Neutrophil (primary cell): ENCODE data around the gene ANKRD55.
"Not testable (repeated sequence)": the region's sequence is repeated elsewhere in the genome, so short reads cannot be mapped to it uniquely, and the experiment has no call there.

ENCODE experiments used
- H3K27ac ChIP-seq: fragments of 200-600 bp; sonication (generic); 2 replicates; pipeline ENCODE4 v1.5.1; 2016; ENCODE audit warnings: mild to moderate bottlenecking, moderate library complexity
- H3K27me3 ChIP-seq: fragments of 200-600 bp; sonication (generic); 2 replicates; pipeline ENCODE4 v1.6.0; 2016; ENCODE audit warnings: mild to moderate bottlenecking
- H3K36me3 ChIP-seq: fragments of 200-600 bp; sonication (generic); 2 replicates; pipeline ENCODE4 v1.5.1; 2017
- H3K4me1 ChIP-seq, 2 experiments: fragments of 200-600 bp in 1 of 2; sonication (generic) in 1 of 2; 1 replicate in 1 of 2; 2 replicates in 1 of 2; pipeline versions ENCODE4 v1.5.1 to v1.6.1; 2013 to 2016; ENCODE audit warnings: low read depth in 1 of 2, low read length in 1 of 2, mild to moderate bottlenecking in 1 of 2, moderate library complexity in 1 of 2; ENCODE audit not compliant: control insufficient read depth in 1 of 2, insufficient read depth in 1 of 2
- H3K4me3 ChIP-seq, 2 experiments: fragments of 200-600 bp in 1 of 2; sonication (generic) in 1 of 2; 1 replicate in 1 of 2; 2 replicates in 1 of 2; pipeline ENCODE4 v1.5.1; 2013 to 2016; ENCODE audit warnings: low read depth in 1 of 2, low read length in 1 of 2, mild to moderate bottlenecking in 1 of 2, moderate library complexity in 1 of 2
- H3K9me3 ChIP-seq: fragments of 200-600 bp; sonication (generic); 2 replicates; pipeline ENCODE4 v1.5.1; 2016
- TF ChIP-seq, protein P1 (sequence below): fragments of 200-600 bp; sonication (generic); IDR thresholded peaks from 2 replicates; pipeline ENCODE4 v1.5.1; 2016; ENCODE audit warnings: antibody characterized with exemption

ANKRD55 gene

DNA sequence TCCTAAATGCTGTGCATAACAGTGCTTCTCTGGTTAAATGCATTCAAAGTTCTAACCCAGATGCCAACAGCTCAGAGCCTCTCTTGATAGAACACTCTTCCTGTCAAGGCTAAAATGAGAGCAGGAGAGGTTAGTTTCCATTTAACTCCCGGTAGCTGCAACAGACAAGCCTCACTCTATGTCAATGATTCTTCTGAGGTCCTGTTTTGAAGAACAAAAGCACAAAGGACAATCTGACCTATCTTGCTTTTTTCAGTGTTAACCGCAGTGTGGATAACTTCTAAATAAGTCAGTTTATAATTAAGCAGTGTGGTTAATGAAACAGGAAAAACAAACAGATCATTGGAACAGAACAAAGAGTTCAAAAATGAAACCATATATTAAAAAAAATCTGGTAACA, 80.7 kb downstream of the ANKRD55 start:
- Histone ChIP-seq H3K4me3 (no peak overlapping the region), H3K36me3 (no peaks in the 10 kb centered on the region), H3K9me3 (no peaks in the 10 kb centered on the region), H3K27me3 (no peaks in the 10 kb centered on the region), H3K27ac (no peak overlapping the region), H3K4me1 (peaks cover 53 to 66% of the 10 kb centered on the region in 2 experiments)
- TF ChIP-seq, protein P1, sequence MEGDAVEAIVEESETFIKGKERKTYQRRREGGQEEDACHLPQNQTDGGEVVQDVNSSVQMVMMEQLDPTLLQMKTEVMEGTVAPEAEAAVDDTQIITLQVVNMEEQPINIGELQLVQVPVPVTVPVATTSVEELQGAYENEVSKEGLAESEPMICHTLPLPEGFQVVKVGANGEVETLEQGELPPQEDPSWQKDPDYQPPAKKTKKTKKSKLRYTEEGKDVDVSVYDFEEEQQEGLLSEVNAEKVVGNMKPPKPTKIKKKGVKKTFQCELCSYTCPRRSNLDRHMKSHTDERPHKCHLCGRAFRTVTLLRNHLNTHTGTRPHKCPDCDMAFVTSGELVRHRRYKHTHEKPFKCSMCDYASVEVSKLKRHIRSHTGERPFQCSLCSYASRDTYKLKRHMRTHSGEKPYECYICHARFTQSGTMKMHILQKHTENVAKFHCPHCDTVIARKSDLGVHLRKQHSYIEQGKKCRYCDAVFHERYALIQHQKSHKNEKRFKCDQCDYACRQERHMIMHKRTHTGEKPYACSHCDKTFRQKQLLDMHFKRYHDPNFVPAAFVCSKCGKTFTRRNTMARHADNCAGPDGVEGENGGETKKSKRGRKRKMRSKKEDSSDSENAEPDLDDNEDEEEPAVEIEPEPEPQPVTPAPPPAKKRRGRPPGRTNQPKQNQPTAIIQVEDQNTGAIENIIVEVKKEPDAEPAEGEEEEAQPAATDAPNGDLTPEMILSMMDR, result no peak

DNA sequence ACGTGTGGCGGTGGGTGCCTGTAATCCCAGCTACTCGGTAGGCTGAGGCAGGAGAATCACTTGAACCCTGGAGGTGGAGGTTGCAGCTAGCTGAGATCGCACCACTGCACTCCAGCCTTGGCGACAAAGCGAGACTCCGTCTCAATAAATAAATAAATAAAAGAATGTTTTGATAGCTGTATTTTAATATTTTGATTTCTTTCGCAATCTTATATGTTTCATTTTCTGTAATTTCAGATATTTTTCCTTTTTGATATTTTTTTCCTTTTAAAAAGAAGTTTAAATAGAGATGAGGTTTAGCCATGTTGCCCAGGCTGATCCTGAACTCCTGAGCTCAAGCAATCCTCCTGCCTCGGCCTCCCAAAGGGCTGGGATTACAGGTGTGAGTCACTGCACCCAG, 82.4 kb downstream of the ANKRD55 start:
- H3K4me3 ChIP-seq, H3K36me3 ChIP-seq, H3K27ac ChIP-seq, H3K9me3 ChIP-seq, H3K27me3 ChIP-seq: not testable (repeated sequence)
- H3K4me1 ChIP-seq, result peaks cover 50 to 66% of the 10 kb centered on the region in 2 experiments

DNA sequence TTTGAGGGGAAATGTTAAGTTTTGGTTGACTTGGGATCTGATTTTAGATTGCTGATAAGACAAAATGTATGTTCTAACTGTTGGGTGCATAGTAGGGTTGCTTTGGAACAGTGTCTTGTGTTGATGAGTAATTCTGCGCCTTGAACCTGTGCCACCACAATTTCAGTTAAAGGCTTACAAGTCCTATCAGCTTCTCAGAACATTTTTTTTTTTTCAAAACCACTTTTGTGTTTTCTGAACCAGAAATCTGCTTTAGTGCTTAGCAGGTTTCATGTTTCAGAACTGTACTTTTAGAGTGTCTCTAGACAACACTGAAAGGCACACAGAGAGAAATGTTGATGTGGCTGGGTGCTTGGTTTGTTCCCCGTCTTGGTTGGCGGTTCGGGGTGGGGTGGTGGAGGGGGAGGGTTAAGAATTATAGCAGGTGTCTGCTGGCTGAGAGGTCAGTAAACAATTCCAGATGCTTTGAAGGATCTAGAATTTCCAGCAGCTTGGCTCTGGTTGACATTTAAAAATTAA, 84.6 kb downstream of the ANKRD55 start:
- Histone ChIP-seq H3K9me3 (no peaks in the 10 kb centered on the region), H3K4me3 (no peak overlapping the region), H3K27ac (peak overlapping the region; percentile 69), H3K36me3 (no peaks in the 10 kb centered on the region), H3K27me3 (no peaks in the 10 kb centered on the region), H3K4me1 (peaks cover 42 to 60% of the 10 kb centered on the region in 2 experiments)
- TF ChIP-seq, protein P1, result no peak

DNA sequence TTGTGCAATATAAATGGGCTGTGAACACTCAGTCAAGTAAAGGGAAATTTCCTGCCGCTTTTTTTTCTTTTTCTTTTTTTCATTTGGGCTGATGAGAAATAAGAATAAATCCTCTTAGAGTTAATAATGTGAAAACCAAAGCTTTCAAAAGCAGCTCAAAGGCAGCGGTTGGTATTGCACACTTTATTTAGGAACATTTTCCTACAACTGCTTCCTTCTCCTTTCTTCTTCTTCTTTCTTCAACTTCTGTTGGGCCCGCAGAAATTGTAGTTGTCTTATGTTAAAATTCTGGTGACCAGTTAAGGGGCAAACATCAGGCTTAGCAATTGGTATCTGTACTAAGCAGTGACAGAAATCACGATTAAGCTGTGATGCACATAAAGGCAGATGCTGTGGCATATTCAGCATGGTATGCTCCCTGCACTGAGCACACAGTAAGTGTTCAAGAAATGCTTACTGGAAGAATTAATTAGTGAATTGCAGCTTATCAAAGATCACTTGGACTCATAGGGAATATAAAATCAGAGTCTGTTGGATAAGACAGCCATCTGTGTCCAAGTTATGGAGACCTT, 85.4 kb downstream of the ANKRD55 start:
- no peaks in the 10 kb centered on the region for H3K27me3 ChIP-seq
- peaks cover 4% of the 10 kb centered on the region for H3K36me3 ChIP-seq
- H3K9me3 ChIP-seq, result no peaks in the 10 kb centered on the region
- peak overlapping the region; percentile 15 to 35 for H3K4me3 ChIP-seq
- TF ChIP-seq, protein P1, result peak; percentile 21
- H3K4me1 ChIP-seq, result peaks cover 42 to 60% of the 10 kb centered on the region in 2 experiments
- peak overlapping the region; percentile 69 for H3K27ac ChIP-seq

DNA sequence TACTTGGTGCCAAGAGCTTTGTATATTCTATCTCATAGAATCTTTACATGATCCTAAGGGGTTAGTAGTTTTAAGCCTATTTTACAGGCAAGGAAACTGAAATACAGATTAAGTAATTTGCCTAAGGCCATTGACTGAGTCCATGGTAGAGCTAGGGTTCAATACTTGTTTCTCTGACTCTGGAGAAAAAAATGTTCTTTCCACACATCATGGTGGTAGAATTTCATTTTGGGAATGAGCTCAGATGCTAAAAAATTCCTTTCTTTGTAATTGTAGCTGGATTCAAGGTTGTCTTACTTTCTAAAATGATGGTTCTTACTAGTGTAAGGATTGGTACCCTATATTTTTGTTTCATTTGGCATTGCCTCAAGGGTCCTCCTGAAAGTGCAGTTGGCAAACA, 86.0 kb downstream of the ANKRD55 start:
- H3K36me3 ChIP-seq, result peaks cover 4% of the 10 kb centered on the region
- H3K27me3 ChIP-seq, result no peaks in the 10 kb centered on the region
- peak overlapping the region; percentile 69 for H3K27ac ChIP-seq
- H3K4me1 ChIP-seq, result peaks cover 42 to 54% of the 10 kb centered on the region in 2 experiments
- H3K4me3 ChIP-seq, result no peak overlapping the region
- no peaks in the 10 kb centered on the region for H3K9me3 ChIP-seq
- TF ChIP-seq, protein P1, result no peak

DNA sequence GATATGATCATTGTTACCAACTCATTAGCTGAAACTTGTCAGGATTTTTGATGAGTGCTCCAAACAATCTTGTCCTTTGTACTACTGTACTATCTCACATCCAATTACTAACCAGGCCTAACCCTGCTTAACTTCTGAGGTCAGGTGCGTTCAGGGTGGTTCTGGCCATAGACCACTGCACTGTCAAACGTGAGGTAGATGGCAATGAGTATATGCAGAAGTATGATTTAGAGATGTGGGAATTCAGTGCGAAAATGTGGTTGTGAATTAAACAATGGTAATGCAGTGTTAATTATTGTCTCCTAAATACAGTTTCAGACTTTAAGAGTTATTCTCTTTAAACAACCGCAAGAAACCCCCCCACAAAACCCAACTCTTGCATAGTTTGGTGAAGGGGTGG, 86.5 kb downstream of the ANKRD55 start:
- TF ChIP-seq, protein P1, result no peak
- Histone ChIP-seq H3K9me3 (no peaks in the 10 kb centered on the region), H3K27me3 (no peaks in the 10 kb centered on the region), H3K4me3 (no peak overlapping the region), H3K36me3 (peaks cover 4% of the 10 kb centered on the region), H3K27ac (peak overlapping the region; percentile 69), H3K4me1 (peaks cover 42 to 54% of the 10 kb centered on the region in 2 experiments)
